ENCODE data around the gene MIS12.

GRCh38 chr17:5466295-5466694 lies 20.1 kb upstream of the MIS12 start:
- no peak for TF ChIP-seq ISL1 (CRISPR knock-in tag; IDR thresholded peaks at IDR 0.05)
- TF ChIP-seq OSR1 (CRISPR knock-in tag; IDR thresholded peaks at IDR 0.05), result no peak
- no peak for TF ChIP-seq ZC3H10 (CRISPR knock-in tag; IDR thresholded peaks at IDR 0.05)
- TF ChIP-seq PATZ1 (CRISPR knock-in tag; IDR thresholded peaks at IDR 0.05; ENCODE audit: borderline replicate concordance), result no peak
- no peak for TF ChIP-seq ZFP30 (CRISPR knock-in tag; IDR thresholded peaks at IDR 0.05)
- TF ChIP-seq TOX (CRISPR knock-in tag; IDR thresholded peaks at IDR 0.05; ENCODE audit: borderline replicate concordance), result no peak
- TF ChIP-seq PPARA (CRISPR knock-in tag; IDR thresholded peaks at IDR 0.05; ENCODE audit: borderline replicate concordance), result no peak
- TF ChIP-seq RARB (CRISPR knock-in tag; IDR thresholded peaks at IDR 0.05), result no peak
- no peak for TF ChIP-seq CREB5 (CRISPR knock-in tag; IDR thresholded peaks at IDR 0.05; ENCODE audit: low read depth)
- no peak for TF ChIP-seq ZNF70 (CRISPR knock-in tag; IDR thresholded peaks at IDR 0.05)
- TF ChIP-seq ZFP3 (CRISPR knock-in tag; IDR thresholded peaks at IDR 0.05), result no peak
- no peak for TF ChIP-seq ZNF8 (CRISPR knock-in tag; IDR thresholded peaks at IDR 0.05)
- TF ChIP-seq ARNTL (CRISPR knock-in tag; IDR thresholded peaks at IDR 0.05; ENCODE audit: borderline replicate concordance, low read depth), result no peak

Measured in SK-N-SH treated with all-trans-retinoic acid at 6 μM for 48 hours (cell line).